Measurements from ENCODE around the gene ENTPD3. TPM values are rescaled to one million over a fixed set of nuclear protein-coding genes. Genes with fewer than 3 reads are reported as not detected.

The ENTPD3 gene, protein sequence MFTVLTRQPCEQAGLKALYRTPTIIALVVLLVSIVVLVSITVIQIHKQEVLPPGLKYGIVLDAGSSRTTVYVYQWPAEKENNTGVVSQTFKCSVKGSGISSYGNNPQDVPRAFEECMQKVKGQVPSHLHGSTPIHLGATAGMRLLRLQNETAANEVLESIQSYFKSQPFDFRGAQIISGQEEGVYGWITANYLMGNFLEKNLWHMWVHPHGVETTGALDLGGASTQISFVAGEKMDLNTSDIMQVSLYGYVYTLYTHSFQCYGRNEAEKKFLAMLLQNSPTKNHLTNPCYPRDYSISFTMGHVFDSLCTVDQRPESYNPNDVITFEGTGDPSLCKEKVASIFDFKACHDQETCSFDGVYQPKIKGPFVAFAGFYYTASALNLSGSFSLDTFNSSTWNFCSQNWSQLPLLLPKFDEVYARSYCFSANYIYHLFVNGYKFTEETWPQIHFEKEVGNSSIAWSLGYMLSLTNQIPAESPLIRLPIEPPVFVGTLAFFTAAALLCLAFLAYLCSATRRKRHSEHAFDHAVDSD
- 0.30 TPM in 1 of 2 replicates, not detected in the other for total RNA-seq (2014; rRNA removed; shearing (Covaris generic))

DNA sequence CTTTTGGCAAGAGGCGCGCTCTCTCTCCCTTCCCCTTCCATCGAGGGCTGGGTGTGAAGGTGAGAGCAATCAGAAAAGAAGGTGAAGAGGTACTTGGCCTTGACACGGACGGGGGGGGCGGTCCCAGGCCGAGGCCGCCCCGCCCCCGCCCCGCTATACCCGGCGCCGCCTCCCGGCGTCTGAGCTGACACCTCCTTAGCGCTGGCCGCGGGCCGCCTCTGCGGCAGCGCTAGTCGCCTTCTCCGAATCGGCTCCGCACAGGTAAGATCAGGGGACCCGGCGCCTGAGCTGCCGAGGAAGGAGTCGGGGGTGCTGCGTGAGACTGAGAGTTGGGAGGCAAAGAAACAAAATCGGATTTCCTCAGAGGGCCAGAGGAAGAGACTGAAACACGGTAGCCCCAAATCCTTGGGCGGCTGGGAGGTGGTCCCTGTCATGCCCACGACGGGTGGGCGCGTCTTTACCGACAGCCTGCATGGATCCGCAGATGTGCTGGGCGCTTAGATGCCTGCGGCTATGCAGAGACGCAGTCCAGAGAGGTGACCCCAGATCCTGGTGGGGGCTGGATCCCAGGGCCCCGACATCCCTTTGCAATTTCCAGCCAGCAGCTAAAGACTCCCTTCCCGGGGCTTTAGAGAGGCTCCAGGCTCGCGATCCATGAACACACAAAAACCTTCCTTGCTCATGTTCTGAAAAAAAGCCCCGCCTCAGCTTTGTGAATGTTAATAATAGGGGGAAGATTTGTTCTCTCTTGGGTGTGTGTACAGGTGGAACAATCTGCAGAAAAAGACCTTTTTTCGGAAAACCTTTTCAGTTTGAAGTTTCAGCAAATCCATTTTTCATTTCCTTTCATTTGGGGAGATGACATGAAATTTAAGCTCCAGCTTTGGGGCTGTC, at the start of gene ENTPD3:
TSS of gene ENTPD3 (plus strand) at position 184 of the 894 bp plus-strand sequence. CDS start 874 bp downstream, outside the sequence.
- Histone ChIP-seq H3K4me3 (ENCODE audit: insufficient read depth, low read depth, low read length) (peak within 1 kb of the TSS; percentile 53), H3K27me3 (ENCODE audit: control insufficient read depth, insufficient read depth, low read length) (peaks cover 32% of the 10 kb centered on the region), H3K36me3 (replicated peaks; ENCODE audit: control insufficient read depth, insufficient read depth, low read length) (no peaks in the 10 kb centered on the region)
- DNase-seq: peak; percentile 88

DNA sequence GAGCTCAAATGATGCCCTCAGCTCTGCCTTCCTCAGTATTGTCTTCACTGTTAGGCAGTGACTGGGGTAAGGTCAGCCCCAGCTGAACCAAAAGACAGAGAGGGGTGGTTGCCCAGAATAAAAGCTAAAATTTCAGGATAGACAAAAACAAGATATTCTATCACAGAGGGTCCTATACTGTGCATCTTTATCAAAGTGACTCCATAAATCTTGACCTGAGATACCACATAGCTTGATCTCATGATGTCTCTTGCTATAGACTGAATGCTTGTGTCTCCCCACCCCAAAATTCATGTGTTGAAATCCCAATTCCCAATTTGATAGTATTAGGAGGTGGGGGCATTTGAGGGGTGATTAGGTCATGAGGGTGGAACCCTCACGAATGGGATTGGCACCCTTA, 47.1 kb upstream of the ENTPD3 start:
- Histone ChIP-seq H3K36me3 (replicated peaks; ENCODE audit: control insufficient read depth, insufficient read depth, low read length) (no peaks in the 10 kb centered on the region), H3K27me3 (ENCODE audit: control insufficient read depth, insufficient read depth, low read length) (no peaks in the 10 kb centered on the region), H3K4me3 (ENCODE audit: insufficient read depth, low read depth, low read length) (no peak overlapping the region)
- DNase-seq: no peak

DNA sequence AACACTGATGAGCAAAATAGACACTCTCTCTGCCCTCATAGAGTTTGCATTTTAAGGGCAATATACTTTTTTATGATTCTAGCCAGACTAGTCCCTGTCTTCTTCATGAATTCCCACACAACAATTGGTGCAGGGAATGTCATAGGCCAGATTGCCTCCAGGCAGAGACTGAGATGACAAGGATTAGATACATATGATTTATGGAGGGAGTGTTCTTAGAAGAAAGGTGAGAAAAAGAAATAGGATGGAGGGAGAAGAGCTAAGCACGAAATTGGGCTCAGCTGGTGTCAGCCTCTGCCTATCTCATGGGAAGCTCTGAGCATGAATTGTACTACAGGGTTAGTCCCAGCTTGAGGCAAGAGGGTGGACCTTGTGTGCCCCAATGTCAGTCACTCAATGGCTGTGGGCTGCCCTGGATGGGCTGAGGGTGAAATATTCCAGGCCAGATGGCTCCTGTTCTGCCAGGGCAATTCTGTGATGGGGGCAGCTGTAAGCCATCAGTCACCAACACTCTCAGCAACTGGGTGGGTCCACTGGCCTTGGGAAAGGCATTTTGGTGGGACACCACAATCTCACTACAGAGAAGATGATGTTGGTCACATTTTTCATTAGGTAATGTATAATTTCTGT, 46.3 kb upstream of the ENTPD3 start:
- Histone ChIP-seq H3K27me3 (ENCODE audit: control insufficient read depth, insufficient read depth, low read length) (no peaks in the 10 kb centered on the region), H3K36me3 (replicated peaks; ENCODE audit: control insufficient read depth, insufficient read depth, low read length) (no peaks in the 10 kb centered on the region)
- DNase-seq: no peak

DNA sequence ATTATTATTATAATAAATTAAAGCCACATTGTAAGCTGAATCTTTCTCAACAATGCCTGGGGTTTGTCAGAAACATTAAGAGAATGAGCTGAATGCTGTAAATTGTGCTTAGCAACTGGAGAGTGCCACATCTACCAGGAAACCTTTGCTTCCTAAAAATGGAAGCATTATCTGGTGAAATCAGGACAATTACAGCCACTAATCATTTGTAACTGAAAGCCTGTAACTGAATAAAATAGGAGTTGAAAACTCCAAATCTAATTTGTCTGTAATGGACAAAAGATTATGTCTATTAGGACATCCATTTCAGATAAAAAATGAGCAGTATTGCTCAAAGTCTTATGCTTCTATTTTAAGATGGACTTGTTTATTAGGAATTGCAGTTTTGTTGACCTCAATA, 45.3 kb upstream of the ENTPD3 start:
- no peak for DNase-seq
- Histone ChIP-seq H3K36me3 (replicated peaks; ENCODE audit: control insufficient read depth, insufficient read depth, low read length) (no peaks in the 10 kb centered on the region), H3K27me3 (ENCODE audit: control insufficient read depth, insufficient read depth, low read length) (no peaks in the 10 kb centered on the region), H3K4me3 (ENCODE audit: insufficient read depth, low read depth, low read length) (no peak overlapping the region)

More for the DNA sequence above, 46.3 kb upstream of the ENTPD3 start:
- no peak overlapping the region for H3K4me3 ChIP-seq (ENCODE audit: insufficient read depth, low read depth, low read length)

DNA sequence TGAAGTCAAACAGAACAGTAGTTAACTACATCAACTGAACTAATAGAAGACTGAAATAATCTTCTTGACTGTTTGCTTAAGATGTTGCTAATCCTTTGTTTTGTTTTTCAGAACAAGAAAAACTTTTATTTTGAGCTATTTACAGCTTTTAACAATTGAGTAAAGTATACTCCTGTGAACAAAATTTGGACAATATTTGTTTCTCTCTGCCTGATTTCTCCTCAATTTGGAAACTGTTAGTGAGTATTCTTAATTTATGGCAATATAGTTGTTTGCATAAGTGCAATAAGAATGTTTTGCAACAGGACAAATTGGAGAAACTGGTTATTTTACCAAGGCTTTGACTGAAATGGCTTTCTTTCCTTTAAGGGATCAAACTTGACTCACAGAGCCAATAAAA, 36.5 kb upstream of the ENTPD3 start:
- no peaks in the 10 kb centered on the region for H3K36me3 ChIP-seq (replicated peaks; ENCODE audit: control insufficient read depth, insufficient read depth, low read length)
- no peak for DNase-seq
- H3K27me3 ChIP-seq (ENCODE audit: control insufficient read depth, insufficient read depth, low read length): no peaks in the 10 kb centered on the region
- no peak overlapping the region for H3K4me3 ChIP-seq (ENCODE audit: insufficient read depth, low read depth, low read length)

DNA sequence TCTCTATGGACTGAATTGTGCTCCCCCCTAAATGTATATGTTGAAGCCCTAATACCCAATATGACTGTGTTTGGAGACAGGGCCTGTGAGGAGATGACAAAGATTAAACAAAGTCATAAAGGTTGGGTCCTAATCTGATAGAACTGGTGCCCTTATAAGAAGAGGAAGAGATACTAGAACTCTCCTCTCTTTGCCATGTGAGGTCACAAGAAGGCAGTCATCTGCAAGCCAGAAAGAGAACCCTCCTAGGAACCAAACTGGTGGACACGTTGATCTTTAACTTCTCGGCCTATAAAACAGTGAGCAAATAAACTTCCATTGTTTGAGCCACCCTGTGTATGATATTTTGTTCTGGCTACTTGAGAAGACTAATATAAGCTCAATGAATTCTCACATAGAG, 31.6 kb upstream of the ENTPD3 start:
- H3K36me3 ChIP-seq (replicated peaks; ENCODE audit: control insufficient read depth, insufficient read depth, low read length): no peaks in the 10 kb centered on the region
- no peak for DNase-seq
- no peak overlapping the region for H3K4me3 ChIP-seq (ENCODE audit: insufficient read depth, low read depth, low read length)
- H3K27me3 ChIP-seq (ENCODE audit: control insufficient read depth, insufficient read depth, low read length): no peaks in the 10 kb centered on the region

DNA sequence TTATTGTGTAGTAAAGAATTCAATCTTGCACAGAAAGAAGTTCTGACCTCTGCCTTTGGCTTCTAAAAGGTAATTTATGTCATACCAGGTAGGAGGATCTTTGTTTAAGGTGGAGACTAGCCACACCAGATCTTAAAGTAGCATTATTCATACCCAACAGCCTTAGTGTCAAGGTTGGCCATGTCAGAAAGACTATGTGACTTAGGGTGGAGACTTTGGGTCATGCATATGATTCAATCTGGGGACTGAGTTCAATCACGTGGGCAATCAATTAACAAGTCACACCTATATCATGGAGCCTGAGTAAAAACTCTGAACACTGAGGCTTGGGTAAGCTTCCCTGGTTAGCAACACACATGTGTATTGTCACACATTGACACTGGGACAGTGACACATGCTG, 28.5 kb upstream of the ENTPD3 start:
- H3K4me3 ChIP-seq (ENCODE audit: insufficient read depth, low read depth, low read length): no peak overlapping the region
- H3K27me3 ChIP-seq (ENCODE audit: control insufficient read depth, insufficient read depth, low read length): no peaks in the 10 kb centered on the region
- H3K36me3 ChIP-seq (replicated peaks; ENCODE audit: control insufficient read depth, insufficient read depth, low read length): no peaks in the 10 kb centered on the region
- no peak for DNase-seq

DNA sequence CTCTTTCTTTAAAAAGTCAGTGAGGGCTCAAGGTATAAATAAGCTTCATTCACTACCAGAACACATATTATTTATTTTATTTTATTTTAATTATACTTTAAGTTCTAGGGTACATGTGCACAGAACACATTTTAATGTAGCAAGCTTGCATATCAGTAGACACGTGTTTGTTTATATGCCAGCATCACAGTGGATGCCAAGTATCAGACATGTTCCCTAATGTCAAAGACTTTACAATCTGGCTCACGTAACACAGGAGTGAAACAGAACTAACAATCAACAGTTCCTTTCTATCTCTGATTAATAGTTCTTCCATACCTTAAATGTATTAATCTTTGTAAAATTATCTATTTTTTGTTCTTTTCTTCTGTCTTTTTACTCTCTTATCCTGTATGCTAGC, 23.3 kb upstream of the ENTPD3 start:
- no peaks in the 10 kb centered on the region for H3K27me3 ChIP-seq (ENCODE audit: control insufficient read depth, insufficient read depth, low read length)
- no peaks in the 10 kb centered on the region for H3K36me3 ChIP-seq (replicated peaks; ENCODE audit: control insufficient read depth, insufficient read depth, low read length)
- no peak overlapping the region for H3K4me3 ChIP-seq (ENCODE audit: insufficient read depth, low read depth, low read length)
- DNase-seq: no peak

DNA sequence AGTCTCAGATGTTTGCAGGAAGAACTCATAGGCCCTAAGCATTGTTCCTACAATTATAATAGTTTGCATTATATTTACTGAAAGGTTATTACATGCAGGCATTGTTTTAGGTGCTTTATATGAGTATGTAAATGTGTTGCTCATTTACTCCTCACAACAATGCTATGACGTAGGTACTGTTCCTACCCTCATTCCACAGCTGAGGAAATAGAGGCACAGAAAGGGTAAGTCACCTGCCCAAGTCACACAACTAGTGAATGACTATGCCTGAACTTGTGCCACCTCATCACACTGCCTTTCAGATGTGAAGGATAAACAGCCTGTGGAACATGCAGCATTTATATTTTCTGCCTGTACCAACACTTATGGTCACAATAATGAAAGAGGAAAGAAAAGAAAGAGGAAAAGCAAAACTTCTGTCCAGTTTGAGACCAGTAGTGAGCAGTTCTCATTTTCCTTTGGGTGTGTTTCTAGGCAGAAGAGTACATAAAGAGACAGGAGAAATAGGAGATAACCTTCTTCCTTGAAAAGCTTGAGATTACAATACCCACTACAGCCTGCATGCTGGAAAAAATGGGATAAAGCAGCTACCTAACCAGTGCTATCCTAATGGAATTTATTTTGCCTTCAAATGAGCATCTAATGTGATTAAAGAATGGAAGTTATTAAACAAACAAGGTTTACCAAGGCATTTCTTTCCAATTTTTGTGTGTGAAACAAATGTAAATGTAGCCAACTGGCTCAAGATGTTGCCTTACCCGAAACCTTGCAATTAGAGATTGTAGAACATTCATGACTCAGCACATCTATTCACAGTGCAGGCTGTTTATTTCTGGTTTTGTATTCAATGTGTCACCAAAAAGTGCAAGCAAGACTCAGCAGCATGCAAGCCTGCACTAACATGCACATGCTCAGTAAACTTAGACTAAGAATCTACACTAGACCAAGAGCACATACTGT, 20.5 kb upstream of the ENTPD3 start:
- Histone ChIP-seq H3K36me3 (replicated peaks; ENCODE audit: control insufficient read depth, insufficient read depth, low read length) (no peaks in the 10 kb centered on the region), H3K4me3 (ENCODE audit: insufficient read depth, low read depth, low read length) (no peak overlapping the region), H3K27me3 (ENCODE audit: control insufficient read depth, insufficient read depth, low read length) (no peaks in the 10 kb centered on the region)
- no peak for DNase-seq

DNA sequence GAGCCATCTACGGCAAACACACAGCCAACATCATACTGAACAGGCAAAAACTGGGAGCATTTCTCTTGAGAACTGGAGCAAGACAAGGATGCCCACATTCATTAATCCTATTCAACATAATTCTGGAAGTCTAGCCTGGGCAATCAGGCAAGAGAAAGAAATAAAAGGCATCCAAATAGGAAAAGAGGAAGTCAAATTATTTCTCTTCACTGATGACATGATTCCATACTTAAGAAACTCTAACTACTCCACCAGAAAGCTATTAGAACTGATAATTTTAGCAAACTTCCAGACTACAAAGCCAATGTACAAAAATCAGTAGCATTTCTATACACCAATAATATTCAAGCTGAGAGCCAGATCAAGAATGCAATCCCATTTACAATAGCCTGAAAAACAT, 17.3 kb upstream of the ENTPD3 start:
- no peaks in the 10 kb centered on the region for H3K27me3 ChIP-seq (ENCODE audit: control insufficient read depth, insufficient read depth, low read length)
- H3K4me3 ChIP-seq (ENCODE audit: insufficient read depth, low read depth, low read length): no peak overlapping the region
- H3K36me3 ChIP-seq (replicated peaks; ENCODE audit: control insufficient read depth, insufficient read depth, low read length): no peaks in the 10 kb centered on the region
- no peak for DNase-seq

DNA sequence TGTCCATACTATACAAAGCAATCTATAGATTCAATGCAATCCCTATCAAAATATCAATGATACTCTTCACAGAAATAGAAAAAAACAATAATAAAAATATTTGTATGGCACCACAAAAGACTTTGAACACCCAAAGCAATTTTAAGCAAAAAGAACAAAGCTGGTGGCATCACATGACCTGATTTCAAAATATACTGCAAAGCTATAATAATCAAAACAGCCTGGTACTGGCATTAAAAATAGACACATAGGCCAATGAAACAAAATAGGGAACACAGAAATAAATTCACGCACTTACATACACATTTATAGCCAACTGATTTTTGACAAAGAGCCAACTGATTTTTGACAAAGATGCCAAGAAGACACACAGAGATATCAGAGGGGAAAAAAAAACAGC, 9.2 kb upstream of the ENTPD3 start:
- Histone ChIP-seq H3K4me3 (ENCODE audit: insufficient read depth, low read depth, low read length) (no peak overlapping the region), H3K36me3 (replicated peaks; ENCODE audit: control insufficient read depth, insufficient read depth, low read length) (no peaks in the 10 kb centered on the region), H3K27me3 (ENCODE audit: control insufficient read depth, insufficient read depth, low read length) (0 out of 2 replicates have a peak, but pooled peaks cover 2% of the 10 kb centered on the region)
- no peak for DNase-seq

DNA sequence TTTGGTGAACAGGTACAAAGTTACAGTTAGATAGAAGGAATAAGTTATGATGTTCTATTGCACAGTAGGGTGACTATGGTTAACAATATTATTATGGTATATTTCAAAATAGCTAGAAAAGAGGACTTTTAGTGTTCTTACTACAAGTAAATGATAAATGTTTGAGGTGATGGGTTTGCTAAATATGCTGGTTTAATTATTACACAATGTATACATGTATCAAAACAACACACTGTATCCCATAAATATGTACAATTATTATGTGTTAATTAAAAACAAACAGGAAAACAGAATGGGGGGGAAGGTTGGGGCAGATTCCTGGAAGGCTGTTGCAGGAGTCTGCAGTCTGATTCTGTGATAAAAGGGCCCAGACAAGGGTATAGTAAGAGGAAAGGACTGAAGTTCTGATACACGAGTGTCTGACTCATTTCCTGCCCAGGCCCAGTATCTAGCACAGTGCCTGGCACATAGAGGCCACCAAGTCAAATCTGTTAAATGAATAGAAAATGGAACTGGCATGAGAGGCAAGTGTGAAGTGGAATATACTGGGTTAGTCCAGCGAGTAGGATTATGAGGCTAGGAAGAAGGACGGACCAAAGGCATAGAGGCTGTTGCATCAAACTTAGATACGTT, 7.2 kb upstream of the ENTPD3 start:
- H3K36me3 ChIP-seq (replicated peaks; ENCODE audit: control insufficient read depth, insufficient read depth, low read length): no peaks in the 10 kb centered on the region
- no peak for DNase-seq

DNA sequence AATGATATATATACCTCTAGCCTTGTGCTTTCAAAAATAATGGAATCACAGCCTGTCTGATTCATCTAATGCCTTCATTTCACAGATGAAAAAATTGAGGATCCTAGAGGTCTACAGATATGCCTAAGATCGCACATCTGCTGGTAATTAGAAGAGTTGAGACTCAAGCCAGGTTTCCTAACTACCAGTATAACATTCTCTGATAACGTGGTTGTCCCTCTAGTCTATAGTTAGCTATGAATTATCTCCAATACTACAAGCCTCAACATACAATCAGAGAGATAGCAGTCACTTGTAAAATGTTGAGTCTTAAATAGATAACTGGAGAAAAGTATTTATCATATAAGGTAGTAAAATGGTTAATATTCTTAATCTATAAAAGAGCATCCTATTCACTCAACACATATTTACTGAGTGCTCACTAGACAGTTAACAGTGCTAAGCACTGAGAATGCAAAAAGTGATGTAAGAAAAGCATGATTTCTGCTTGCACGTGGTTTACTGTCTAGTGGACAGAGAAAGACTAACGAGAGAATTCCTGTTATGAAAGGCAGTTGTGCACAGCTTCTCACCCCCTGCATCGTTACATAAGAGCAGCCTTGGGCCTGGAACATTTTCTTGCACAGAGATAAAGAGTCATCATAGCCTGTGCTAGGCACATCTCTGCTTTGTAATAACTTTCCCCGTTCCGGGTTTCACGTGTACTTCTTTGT, 4.9 kb upstream of the ENTPD3 start:
- H3K27me3 ChIP-seq (ENCODE audit: control insufficient read depth, insufficient read depth, low read length): peaks cover 11% of the 10 kb centered on the region
- DNase-seq: no peak
- H3K36me3 ChIP-seq (replicated peaks; ENCODE audit: control insufficient read depth, insufficient read depth, low read length): no peaks in the 10 kb centered on the region
- no peak overlapping the region for H3K4me3 ChIP-seq (ENCODE audit: insufficient read depth, low read depth, low read length)

More for the DNA sequence above, 7.2 kb upstream of the ENTPD3 start:
- Histone ChIP-seq H3K4me3 (ENCODE audit: insufficient read depth, low read depth, low read length) (no peak overlapping the region), H3K27me3 (ENCODE audit: control insufficient read depth, insufficient read depth, low read length) (0 out of 2 replicates have a peak, but pooled peaks cover 2% of the 10 kb centered on the region)

Measured in H7 (cell line).